Measurements from ENCODE around the gene TLCD1.

GRCh38 chr17:28725660-28726225 is 290 bp downstream of the TLCD1 start:
- TF ChIP-seq, protein P1, sequence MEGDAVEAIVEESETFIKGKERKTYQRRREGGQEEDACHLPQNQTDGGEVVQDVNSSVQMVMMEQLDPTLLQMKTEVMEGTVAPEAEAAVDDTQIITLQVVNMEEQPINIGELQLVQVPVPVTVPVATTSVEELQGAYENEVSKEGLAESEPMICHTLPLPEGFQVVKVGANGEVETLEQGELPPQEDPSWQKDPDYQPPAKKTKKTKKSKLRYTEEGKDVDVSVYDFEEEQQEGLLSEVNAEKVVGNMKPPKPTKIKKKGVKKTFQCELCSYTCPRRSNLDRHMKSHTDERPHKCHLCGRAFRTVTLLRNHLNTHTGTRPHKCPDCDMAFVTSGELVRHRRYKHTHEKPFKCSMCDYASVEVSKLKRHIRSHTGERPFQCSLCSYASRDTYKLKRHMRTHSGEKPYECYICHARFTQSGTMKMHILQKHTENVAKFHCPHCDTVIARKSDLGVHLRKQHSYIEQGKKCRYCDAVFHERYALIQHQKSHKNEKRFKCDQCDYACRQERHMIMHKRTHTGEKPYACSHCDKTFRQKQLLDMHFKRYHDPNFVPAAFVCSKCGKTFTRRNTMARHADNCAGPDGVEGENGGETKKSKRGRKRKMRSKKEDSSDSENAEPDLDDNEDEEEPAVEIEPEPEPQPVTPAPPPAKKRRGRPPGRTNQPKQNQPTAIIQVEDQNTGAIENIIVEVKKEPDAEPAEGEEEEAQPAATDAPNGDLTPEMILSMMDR (IDR thresholded peaks at IDR 0.05; ENCODE audit: poor library complexity, severe bottlenecking): no peak
- TF ChIP-seq EZH2 (IDR thresholded peaks at IDR 0.05; ENCODE audit: borderline replicate concordance, insufficient read depth, low read length, poor library complexity, severe bottlenecking) (no peak), TAF1 (IDR thresholded peaks at IDR 0.05; ENCODE audit: low read depth) (no peak), POLR2AphosphoS5 (IDR thresholded peaks at IDR 0.05) (no peak), EP300 (conservative IDR thresholded peaks at IDR 0.05; ENCODE audit: poor library complexity, severe bottlenecking) (no peak), MXI1 (conservative IDR thresholded peaks at IDR 0.05; ENCODE audit: poor library complexity, severe bottlenecking) (peak; percentile 42)
- TF ChIP-seq, protein P2, sequence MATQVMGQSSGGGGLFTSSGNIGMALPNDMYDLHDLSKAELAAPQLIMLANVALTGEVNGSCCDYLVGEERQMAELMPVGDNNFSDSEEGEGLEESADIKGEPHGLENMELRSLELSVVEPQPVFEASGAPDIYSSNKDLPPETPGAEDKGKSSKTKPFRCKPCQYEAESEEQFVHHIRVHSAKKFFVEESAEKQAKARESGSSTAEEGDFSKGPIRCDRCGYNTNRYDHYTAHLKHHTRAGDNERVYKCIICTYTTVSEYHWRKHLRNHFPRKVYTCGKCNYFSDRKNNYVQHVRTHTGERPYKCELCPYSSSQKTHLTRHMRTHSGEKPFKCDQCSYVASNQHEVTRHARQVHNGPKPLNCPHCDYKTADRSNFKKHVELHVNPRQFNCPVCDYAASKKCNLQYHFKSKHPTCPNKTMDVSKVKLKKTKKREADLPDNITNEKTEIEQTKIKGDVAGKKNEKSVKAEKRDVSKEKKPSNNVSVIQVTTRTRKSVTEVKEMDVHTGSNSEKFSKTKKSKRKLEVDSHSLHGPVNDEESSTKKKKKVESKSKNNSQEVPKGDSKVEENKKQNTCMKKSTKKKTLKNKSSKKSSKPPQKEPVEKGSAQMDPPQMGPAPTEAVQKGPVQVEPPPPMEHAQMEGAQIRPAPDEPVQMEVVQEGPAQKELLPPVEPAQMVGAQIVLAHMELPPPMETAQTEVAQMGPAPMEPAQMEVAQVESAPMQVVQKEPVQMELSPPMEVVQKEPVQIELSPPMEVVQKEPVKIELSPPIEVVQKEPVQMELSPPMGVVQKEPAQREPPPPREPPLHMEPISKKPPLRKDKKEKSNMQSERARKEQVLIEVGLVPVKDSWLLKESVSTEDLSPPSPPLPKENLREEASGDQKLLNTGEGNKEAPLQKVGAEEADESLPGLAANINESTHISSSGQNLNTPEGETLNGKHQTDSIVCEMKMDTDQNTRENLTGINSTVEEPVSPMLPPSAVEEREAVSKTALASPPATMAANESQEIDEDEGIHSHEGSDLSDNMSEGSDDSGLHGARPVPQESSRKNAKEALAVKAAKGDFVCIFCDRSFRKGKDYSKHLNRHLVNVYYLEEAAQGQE (IDR thresholded peaks at IDR 0.05; ENCODE audit: borderline replicate concordance): no peak

Data from neural cell (in vitro differentiated cells).